Measurements from ENCODE around the gene MOB3B. TPM values are rescaled to one million over a fixed set of nuclear protein-coding genes. Genes with fewer than 3 reads are reported as not detected.

The MOB3B gene
- total RNA-seq, 1 experiment from 2014 or later = 2.6 TPM

GRCh38 chr9:27532046-27532445 is 2.4 kb upstream of the MOB3B start:
- H3K36me3 ChIP-seq (ENCODE audit: low read depth, low read length) = no peaks in the 10 kb centered on the region
- intact Hi-C loops (cut with micrococcal nuclease) = no loop called here
- H3K4me1 ChIP-seq (ENCODE audit: insufficient read depth, low read length) = no peaks in the 10 kb centered on the region
- H3F3A ChIP-seq (ENCODE audit: low read length, unreplicated experiment) = no peaks in the 10 kb centered on the region
- no peak overlapping the region for H2AFZ ChIP-seq (ENCODE audit: low read length)
- no peaks in the 10 kb centered on the region for H3K27me3 ChIP-seq (ENCODE audit: low read length)
- no peak overlapping the region for H3K4me3 ChIP-seq (ENCODE audit: low read length)
- no peaks in the 10 kb centered on the region for H3K9me3 ChIP-seq (ENCODE audit: low read length)
- BruUV-seq (replicated peaks) = no TSS peak
- CTCF ChIA-PET = no interaction called here
- no peaks in the 10 kb centered on the region for H3K9me2 ChIP-seq (replicated peaks; ENCODE audit: low read length)
- DNase-seq = no peak
- no peak overlapping the region for H3K9ac ChIP-seq (ENCODE audit: low read length)
- TF ChIP-seq EZH2 (IDR thresholded peaks at IDR 0.05; ENCODE audit: low read length, unreplicated experiment) = no peak
- TF ChIP-seq, protein P1, sequence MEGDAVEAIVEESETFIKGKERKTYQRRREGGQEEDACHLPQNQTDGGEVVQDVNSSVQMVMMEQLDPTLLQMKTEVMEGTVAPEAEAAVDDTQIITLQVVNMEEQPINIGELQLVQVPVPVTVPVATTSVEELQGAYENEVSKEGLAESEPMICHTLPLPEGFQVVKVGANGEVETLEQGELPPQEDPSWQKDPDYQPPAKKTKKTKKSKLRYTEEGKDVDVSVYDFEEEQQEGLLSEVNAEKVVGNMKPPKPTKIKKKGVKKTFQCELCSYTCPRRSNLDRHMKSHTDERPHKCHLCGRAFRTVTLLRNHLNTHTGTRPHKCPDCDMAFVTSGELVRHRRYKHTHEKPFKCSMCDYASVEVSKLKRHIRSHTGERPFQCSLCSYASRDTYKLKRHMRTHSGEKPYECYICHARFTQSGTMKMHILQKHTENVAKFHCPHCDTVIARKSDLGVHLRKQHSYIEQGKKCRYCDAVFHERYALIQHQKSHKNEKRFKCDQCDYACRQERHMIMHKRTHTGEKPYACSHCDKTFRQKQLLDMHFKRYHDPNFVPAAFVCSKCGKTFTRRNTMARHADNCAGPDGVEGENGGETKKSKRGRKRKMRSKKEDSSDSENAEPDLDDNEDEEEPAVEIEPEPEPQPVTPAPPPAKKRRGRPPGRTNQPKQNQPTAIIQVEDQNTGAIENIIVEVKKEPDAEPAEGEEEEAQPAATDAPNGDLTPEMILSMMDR (conservative IDR thresholded peaks at IDR 0.05; ENCODE audit: low read depth, low read length) = no peak
- TF ChIP-seq EZH2phosphoT487 (IDR thresholded peaks at IDR 0.05; ENCODE audit: borderline replicate concordance, low read length) = no peak
- no peak for ATAC-seq
- POLR2A ChIA-PET (ENCODE audit: unreplicated experiment) = no interaction called here
- H4K20me1 ChIP-seq (ENCODE audit: low read length) = no peaks in the 10 kb centered on the region
- no peaks in the 10 kb centered on the region for H3K79me2 ChIP-seq (ENCODE audit: low read length)
- H3K4me2 ChIP-seq (ENCODE audit: low read length) = no peak overlapping the region
- H3K27ac ChIP-seq (ENCODE audit: low read length) = no peak overlapping the region

DNA sequence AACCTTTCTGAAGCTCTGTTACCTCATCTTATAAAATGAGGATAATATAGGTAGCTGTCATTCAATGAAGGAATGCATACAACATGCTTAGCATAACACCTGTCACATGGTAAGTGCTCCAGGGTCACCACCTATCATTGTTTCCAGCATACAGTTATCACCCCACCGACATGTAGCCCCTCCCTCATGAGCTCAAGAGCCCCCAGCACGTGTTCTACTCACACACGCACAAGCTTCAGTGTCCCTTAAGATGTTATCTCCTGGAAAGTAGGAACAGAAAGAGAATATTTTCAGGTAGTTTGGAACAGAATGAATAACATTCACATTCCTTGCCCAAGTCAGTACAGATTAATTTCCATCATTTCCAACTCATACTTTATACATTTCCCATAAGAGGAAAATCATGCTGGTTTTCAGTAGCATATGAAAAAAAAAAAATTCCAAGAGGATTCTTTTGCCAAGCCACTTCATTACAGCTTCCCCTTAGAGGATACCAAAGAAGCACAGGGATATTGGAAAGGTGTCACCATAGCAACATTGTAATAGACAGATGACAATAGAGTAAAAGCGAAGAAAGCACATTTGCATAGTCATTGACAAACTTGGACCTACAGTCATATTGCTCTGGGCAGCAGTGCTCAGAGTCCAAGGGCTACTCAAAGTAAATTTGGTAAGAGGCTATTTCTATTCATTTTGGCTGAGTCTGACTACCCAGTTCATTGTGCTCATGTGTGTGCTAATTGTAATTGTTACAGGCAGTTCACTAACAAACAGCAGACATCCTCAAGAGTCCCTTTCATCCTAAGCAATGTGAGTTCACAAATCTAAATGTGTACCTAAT is 1.5 kb upstream of the MOB3B start:
- H2AFZ ChIP-seq (ENCODE audit: low read length) = no peak overlapping the region
- peaks cover 6% of the 10 kb centered on the region; the same call in 1 of the 2 replicates for H3K4me1 ChIP-seq (ENCODE audit: insufficient read depth, low read length)
- ATAC-seq (no peak), DNase-seq (no peak)
- H3F3A ChIP-seq (ENCODE audit: low read length, unreplicated experiment) = no peaks in the 10 kb centered on the region
- H3K4me3 ChIP-seq (ENCODE audit: low read length) = no peak overlapping the region
- no peaks in the 10 kb centered on the region for H3K27me3 ChIP-seq (ENCODE audit: low read length)
- H4K20me1 ChIP-seq (ENCODE audit: low read length) = no peaks in the 10 kb centered on the region
- no peaks in the 10 kb centered on the region for H3K9me3 ChIP-seq (ENCODE audit: low read length)
- ChIA-PET CTCF (no interaction called here), POLR2A (ENCODE audit: unreplicated experiment) (no interaction called here)
- H3K9me2 ChIP-seq (replicated peaks; ENCODE audit: low read length) = no peaks in the 10 kb centered on the region
- H3K4me2 ChIP-seq (ENCODE audit: low read length) = no peak overlapping the region
- BruUV-seq (replicated peaks) = no TSS peak
- no peak overlapping the region for H3K9ac ChIP-seq (ENCODE audit: low read length)
- H3K27ac ChIP-seq (ENCODE audit: low read length) = no peak overlapping the region
- TF ChIP-seq EZH2phosphoT487 (IDR thresholded peaks at IDR 0.05; ENCODE audit: borderline replicate concordance, low read length) (no peak), EZH2 (IDR thresholded peaks at IDR 0.05; ENCODE audit: low read length, unreplicated experiment) (no peak)
- TF ChIP-seq, protein P1 (conservative IDR thresholded peaks at IDR 0.05; ENCODE audit: low read depth, low read length) = no peak
- intact Hi-C loops (cut with micrococcal nuclease) = no loop called here
- no peaks in the 10 kb centered on the region for H3K36me3 ChIP-seq (ENCODE audit: low read depth, low read length)
- H3K79me2 ChIP-seq (ENCODE audit: low read length) = no peaks in the 10 kb centered on the region

GRCh38 chr9:27528886-27529315 is 713 bp downstream of the MOB3B start:
- intact Hi-C loops (cut with micrococcal nuclease) = loop anchor here (1.0 to 5.0 kb wide), 2 partner anchors 102 to 196 kb away; no protein-coding TSS in a partner anchor

More at GRCh38 chr9:27528886-27529315, 713 bp downstream of the MOB3B start:
- DNase-seq (no peak), ATAC-seq (peak; percentile 41)
- TSS peak; percentile 23 for BruUV-seq (replicated peaks)
- no peaks in the 10 kb centered on the region for H3K79me2 ChIP-seq (ENCODE audit: low read length)
- H3K4me3 ChIP-seq (ENCODE audit: low read length) = peak overlapping the region; percentile 82
- H3F3A ChIP-seq (ENCODE audit: low read length, unreplicated experiment) = no peaks in the 10 kb centered on the region
- peak overlapping the region; percentile 89 for H3K4me2 ChIP-seq (ENCODE audit: low read length)
- H3K9ac ChIP-seq (ENCODE audit: low read length) = peak overlapping the region; percentile 84
- no peaks in the 10 kb centered on the region for H3K27me3 ChIP-seq (ENCODE audit: low read length)
- no peaks in the 10 kb centered on the region for H3K9me3 ChIP-seq (ENCODE audit: low read length)
- ChIA-PET CTCF (interaction anchor here (1.0 kb wide), 1 partner anchor 195 kb away, joined by 9 read pairs; no protein-coding TSS in a partner anchor), POLR2A (ENCODE audit: unreplicated experiment) (no interaction called here)
- peaks cover 6% of the 10 kb centered on the region; the same call in 1 of the 2 replicates for H3K4me1 ChIP-seq (ENCODE audit: insufficient read depth, low read length)
- TF ChIP-seq, protein P1 (conservative IDR thresholded peaks at IDR 0.05; ENCODE audit: low read depth, low read length) = no peak
- no peak for TF ChIP-seq EZH2phosphoT487 (IDR thresholded peaks at IDR 0.05; ENCODE audit: borderline replicate concordance, low read length)
- TF ChIP-seq EZH2 (IDR thresholded peaks at IDR 0.05; ENCODE audit: low read length, unreplicated experiment) = no peak
- H3K27ac ChIP-seq (ENCODE audit: low read length) = no peak overlapping the region
- H2AFZ ChIP-seq (ENCODE audit: low read length) = peak overlapping the region; percentile 91
- no peaks in the 10 kb centered on the region for H4K20me1 ChIP-seq (ENCODE audit: low read length)
- no peaks in the 10 kb centered on the region for H3K9me2 ChIP-seq (replicated peaks; ENCODE audit: low read length)
- no peaks in the 10 kb centered on the region for H3K36me3 ChIP-seq (ENCODE audit: low read depth, low read length)

Measured in PC-3 (cell line).